HG02798 (cell line): ENCODE measurements around the gene SIRT2.

Experiments used
- ATAC-seq: cut with Tn5 transposase; IDR thresholded peaks from one replicate; pipeline ENCODE4 v1.9.1; 2021; ENCODE audit warnings: mild to moderate bottlenecking; ENCODE audit not compliant: unreplicated experiment, poor library complexity

The SIRT2 gene

DNA sequence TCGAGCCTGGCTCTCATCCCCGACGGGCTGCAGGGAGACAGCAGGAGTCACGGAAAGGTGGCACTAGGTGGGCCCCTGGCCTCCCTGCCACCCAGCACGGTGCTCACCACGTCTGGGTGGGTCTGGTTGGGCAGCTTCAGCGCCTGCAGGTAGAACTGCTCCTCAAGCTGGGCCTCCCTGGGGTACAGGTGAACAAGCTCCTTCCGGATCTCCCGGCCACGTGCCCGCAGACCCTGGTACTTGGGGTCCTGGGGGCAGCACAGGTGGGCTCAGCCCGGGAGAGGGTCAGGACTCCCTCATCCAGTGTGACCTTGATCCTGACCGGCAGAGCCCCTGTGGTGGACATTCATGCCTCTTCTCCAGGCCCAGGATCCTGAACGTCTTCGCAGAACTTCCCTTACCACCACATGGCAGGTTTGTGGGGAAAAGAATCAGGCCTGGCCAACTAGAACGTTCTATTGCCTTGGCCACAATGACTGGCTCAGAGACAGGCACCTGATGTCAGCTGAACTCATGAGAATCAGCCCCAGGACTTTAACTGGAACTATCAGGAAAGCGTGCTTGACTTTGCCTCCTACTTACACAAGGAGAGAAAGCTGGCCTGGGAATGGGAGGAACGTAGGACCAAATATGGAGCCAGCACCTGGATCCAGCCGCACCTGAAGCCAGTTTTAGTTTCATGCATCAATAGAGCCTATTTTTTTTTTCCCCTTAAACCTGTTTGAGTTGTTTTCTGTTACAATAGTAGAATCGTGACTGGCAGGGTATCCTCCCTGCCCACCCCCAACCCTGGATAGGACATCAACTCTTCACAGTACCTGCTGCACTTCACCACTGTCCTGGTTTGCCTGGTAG lies 22.2 kb upstream of the SIRT2 start:
- ATAC-seq = no peak

DNA sequence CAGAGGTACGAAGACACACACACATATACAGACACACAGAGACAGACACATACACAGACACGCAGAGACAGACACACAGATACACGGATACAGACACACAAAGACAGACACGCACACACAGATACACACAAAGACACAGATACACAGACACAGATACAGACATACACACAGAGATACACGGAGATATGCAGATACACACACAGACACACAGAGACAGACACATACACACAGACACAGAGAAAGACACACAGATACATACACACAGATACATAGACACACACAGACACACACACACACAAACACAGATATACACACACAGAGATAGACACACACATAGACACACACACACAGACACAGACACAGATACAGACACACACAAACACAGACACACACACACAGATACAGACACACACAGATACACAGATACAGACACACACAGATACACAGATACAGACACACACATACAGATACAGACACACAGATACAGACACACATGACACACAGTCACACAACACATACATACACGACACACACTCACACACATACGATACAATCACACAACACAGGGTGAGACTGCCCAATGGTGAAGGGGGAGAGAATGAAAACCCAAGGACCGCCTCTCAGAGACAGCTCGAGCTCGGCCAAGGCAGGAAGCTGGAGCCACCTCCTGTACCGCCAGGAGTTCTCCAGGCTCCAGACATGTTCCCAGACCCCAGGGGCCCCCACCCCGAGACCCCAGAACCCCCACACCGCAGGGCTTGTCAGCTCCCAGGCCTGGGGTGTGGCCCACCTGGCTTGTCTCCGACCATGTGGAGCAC lies 21.4 kb upstream of the SIRT2 start:
- no peak for ATAC-seq

DNA sequence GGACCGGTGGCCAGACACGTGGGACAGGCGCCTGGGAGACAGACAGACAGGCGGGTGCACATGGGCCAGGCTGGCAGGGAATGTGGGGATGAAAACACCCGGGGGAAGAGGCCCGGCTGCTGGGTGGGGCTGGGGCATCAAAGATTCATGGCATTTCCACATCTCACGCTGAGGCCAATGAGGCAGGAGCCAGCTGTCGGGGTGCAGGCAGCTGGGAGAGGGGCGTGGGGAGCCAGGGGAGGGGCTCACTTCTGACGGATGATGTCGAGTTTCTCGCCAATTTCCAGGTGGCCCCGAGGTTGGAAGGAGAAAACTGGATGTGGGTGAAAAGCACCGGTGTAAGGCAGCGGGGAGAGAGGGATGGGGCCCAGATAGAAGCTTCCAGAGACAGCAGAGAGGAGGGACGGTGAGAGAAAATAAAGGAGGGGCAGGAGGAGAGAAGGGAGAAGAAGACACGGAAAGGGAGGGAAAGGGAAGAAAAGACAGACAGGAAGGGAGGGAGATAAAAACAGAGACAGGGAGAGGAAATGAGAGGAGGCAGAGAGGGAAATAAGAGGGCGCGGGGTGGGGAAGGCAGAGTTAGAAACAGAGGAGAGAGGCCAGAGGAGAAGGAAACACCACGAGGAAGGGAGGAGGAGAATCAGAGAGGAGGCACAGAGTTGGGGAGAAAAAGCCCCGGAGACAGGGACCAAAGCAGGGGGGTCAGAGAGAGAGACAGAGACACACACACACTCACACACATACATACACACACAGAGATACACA lies 20.6 kb upstream of the SIRT2 start:
- ATAC-seq = no peak

DNA sequence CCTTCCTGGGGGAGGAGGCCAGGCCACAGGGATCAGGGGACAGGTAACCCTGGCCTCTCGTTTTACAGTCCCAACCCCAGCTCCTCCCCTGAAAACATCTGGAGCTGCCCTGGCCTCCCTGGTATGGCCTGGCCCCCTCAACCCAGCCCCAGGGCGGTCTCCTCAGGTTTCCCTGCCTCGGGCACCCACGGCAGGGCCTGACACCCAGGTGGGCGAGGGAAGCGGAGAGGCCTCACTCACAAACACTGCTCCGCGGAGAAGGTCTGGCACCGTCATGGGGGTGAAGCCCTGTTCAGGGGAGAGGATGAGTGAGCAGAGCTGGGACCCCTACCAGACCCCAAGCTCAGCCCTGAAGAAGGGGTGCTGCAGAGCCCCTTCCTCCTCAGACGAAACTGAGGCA lies 19.1 kb upstream of the SIRT2 start:
- ATAC-seq = no peak

DNA sequence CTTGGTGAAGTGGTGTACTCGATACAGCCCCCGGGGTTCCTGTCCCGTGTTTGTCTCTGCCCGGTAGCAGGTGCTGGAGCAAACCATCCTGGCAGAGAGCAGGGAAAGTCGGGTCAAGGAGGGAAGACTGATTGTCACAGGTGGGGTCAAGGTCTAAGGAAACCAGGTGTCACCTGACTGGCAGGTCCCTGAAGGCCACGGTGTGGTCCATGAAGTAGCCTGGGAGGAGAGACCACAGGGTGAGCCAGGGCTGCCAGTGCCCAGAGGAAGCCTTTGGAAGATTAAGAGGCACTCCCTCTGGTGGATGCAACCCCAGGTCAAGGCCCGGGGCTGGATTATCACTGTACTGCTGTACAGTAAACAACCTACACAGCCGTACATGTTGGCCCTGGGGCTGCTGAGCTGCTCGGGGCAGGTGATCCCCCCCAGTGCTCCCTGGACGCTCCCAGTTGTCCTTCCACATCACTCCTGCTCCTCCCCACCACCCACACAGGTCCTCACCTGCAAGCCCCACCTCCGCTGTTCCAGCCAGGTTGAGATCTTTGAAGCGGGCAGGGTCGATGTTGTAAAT lies 18.6 kb upstream of the SIRT2 start:
- ATAC-seq = no peak

DNA sequence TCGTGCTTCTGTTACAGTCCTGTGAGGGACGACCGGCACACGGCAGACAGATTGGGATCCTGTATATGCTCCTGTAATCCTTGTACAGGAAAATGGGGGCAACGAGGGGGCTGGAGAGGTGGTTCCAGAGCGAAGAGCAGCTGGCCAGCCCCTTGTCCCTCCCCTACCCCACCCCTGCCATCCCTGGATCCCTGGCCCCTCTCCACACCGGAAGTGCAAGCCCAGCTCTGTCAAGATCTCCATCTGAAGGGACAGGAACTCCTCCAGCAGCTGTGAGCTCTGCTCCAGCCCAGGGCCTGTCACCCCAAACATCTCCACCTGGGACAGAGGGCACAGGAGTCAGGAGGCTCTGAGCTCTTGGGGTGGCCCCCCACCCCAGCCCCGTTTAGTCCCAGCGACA lies 18.1 kb upstream of the SIRT2 start:
- no peak for ATAC-seq

DNA sequence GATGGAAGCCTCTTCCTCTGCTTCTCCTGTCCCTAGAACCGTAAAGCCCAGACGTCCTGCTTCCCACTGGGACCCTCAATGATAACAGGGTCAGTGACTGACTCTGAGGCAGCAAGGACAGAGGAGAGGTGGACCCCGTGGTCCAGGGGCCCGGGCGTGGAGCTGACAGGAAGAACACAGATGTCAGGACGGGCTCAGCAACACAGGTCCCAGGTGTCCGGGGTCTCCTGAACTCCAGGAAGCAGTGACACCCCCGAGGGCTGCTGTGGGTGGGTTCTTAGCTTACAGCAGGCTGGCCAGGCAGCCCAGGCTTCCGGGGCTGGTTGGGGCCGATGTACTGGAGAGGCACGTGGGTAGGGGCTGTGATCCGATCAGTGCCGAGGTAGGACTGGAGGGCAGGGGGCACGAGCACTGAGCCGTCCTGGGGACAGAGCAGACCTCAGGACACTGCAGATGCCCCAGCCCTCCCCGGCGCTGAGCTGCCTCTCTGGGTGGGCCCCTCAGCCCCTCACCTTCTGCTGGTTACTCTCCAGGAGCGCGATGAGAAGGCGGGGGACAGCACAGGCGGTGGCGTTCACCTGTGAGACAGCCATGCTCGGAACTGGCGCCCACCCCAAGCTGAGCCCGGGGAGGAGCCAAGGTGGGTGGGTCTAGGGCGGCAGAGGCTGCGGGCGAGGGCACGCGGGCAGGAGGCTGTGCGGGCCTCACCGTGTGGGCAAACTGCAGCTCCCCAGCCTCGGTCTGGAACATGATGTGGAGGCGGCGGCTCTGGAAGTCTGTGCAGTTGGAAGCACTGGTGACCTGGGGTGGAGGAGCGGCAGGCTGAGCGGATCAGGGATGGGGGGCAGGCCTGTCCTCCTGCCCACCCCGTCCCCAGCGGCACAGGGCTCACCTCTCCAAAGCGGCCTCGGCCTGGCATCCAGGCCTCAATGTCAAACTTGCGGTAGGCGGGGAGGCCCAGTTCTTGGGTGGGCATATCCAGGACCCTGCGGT lies 16.2 kb upstream of the SIRT2 start:
- ATAC-seq = no peak

DNA sequence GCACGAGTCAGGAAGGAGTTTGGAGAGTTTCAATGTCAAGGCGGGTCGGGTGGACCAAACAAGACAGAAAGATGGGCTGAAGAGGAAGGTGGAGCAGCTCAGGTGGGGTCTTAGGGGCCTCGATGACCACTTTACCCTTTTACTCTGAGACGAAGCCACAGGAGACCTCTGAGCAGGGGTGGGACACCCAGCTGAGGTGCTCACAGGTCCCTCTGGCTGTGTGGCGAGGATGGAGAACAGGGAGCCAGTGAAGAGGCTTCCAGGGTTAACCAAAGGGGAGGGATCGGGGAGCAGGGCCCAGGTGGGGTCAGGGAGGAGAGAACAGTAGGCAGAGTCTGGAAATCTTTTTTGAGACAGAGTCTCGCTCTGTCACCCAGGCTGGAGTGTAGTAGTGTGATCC lies 14.5 kb upstream of the SIRT2 start:
- ATAC-seq = no peak

DNA sequence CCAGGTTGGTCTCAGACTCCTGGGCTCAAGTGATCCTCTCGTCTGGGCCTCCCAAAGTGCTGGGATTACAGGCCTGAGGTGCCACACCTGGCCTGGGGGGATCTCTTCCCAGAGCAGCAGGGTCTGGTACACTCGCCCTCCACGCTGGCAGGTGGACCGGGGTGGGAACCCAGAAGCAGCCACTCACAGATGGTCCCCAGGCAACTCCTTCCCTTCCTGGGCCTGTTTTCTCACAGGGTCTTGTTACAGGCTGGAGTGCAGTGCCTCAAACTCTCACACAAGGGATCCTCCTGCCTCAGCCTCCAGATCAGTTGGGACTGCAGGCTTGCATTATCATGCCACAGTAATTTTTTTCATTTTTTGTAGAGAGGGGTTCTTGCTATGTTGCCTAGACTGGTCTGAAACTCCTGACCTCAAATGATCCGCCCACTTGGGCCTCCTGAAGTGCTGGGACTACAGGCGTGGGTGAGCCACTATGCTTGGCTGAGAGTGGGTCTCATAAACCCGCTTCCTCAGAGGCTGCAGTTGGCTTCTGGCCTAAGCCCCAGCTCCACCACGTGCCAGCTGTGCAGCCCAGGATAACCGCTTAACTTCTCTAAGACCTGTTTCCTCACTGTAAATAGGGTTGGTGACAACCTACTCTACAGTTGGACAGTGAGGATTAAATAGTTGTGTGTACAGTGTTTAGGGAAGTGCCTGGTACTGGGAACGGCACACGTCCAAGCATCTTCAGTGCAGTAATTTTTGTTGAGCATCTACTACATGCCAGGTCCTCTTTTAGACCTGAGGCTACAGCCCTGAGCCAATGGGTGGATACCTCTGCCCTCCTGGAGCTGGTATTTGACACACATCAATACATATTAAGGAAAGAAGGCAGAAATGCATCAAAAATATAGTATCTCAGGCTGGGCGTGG lies 13.4 kb upstream of the SIRT2 start:
- ATAC-seq = no peak

DNA sequence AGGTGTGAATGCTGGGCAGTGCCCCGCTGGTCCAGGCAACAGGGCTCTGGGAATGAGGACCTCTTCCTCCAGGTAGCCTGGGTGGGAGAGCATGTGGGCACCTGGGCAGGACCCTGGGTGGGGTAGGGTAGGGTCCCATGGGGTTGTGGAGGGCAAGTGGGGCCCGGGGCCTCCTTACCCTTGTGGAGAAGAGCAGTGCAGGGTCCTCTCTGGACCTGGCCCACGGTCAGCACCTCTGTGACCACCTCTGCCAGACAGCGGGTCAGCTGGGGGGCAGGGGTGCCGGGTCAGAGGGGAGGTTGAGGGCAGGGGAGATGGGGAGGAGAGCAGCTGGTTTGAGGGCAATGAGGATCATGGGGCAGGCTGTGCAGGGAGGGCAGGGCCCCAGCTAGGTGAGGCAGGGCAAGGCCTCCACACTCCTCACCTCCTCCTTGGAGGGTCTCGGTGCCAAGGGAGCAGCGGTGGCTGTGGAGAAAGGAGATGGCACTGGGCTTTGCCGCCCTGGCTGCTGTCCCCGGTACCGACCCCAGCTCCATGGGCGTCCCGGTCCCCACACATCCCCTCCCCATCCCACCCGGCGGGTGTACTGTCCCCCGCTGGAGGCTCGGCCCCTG lies 12.1 kb upstream of the SIRT2 start:
- no peak for ATAC-seq

DNA sequence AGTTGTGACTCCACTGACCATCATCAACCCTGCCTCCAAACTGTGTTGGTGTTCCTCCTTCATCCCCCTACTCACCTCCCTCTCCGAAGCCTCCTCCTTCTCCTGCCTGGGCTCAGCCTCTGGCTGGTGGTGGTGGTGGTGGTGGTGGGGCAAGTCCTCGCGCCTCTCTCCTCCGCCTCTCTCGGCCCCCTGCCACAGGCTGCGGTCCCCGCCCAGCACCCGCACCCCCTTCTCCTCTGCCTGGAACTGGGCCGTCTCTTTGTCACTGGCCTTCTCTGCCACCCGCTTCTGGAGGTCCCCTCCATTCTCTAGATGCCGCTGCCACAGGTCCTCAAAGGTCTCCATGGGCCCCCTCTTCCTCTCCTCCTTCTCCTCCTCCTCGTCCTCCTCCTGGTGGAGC lies 11.1 kb upstream of the SIRT2 start:
- no peak for ATAC-seq

DNA sequence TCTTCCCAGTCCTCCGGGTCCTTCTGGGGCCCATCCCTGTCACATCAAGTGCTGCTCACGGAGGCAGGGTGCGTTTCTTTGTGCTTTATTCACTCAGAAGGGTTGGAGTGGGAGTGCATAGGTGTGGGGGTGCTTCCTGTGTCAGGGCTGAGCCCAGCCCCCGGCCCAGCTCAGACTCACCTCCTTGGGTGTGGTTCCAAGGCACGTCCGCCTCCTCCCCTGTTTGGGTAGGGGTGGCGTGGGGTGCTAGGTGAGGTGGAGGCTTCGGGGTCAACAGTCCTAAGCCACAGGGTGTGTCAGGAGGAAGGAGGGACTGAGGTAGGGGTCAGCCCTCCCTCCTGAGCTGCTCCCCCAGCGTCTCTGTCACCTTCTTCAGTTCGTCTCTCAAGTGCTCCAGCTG lies 9.5 kb upstream of the SIRT2 start:
- ATAC-seq = no peak

DNA sequence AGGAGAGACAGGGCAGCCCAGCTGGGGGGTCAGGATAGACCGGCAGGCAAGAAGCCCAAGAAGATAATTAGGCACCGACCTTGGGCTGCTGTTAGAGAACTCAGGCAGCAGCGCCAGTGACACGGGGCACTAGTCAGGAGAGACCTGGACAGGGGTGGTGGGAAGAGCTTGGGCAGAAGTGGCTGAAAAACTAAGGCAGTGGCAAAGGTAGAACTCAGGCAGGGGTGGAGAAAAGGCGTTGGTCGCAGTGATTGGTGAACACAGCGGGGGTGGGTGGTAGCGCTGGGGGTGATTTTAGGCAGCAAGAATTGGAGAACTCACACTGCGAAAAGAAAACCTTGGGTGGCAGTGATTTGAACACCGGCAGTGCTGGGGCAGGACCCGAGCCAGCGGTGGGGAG lies 8.3 kb upstream of the SIRT2 start:
- no peak for ATAC-seq

DNA sequence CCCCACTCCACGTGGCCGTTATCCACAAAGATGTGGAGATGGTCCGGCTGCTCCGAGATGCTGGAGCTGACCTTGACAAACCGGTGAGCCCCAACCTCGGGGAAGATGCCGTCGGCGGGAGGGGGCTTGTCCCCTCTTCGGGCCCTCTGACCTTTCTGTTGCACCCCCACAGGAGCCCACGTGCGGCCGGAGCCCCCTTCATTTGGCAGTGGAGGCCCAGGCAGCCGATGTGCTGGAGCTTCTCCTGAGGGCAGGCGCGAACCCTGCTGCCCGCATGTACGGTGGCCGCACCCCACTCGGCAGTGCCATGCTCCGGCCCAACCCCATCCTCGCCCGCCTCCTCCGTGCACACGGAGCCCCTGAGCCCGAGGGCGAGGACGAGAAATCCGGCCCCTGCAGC lies 7.8 kb upstream of the SIRT2 start:
- ATAC-seq = no peak

DNA sequence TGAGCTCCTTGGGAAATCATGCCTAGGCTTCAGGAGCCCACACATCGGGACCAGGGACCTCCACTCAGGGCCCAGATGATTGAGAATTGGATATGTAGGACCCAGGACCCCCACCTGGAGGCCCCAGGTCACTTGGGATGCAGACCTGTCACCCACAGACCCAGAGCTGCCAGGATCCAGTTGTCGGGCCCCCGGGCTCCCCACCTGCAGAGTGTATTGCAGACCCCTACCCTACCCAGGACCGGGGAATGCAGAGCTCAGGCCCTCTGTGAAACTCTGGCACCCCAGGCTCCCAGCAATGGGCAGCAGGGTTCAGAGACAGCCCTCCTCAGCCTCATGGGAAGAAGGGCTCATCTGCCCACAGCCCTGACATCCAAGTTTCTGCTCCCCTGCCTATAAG lies 6.2 kb upstream of the SIRT2 start:
- ATAC-seq = no peak

DNA sequence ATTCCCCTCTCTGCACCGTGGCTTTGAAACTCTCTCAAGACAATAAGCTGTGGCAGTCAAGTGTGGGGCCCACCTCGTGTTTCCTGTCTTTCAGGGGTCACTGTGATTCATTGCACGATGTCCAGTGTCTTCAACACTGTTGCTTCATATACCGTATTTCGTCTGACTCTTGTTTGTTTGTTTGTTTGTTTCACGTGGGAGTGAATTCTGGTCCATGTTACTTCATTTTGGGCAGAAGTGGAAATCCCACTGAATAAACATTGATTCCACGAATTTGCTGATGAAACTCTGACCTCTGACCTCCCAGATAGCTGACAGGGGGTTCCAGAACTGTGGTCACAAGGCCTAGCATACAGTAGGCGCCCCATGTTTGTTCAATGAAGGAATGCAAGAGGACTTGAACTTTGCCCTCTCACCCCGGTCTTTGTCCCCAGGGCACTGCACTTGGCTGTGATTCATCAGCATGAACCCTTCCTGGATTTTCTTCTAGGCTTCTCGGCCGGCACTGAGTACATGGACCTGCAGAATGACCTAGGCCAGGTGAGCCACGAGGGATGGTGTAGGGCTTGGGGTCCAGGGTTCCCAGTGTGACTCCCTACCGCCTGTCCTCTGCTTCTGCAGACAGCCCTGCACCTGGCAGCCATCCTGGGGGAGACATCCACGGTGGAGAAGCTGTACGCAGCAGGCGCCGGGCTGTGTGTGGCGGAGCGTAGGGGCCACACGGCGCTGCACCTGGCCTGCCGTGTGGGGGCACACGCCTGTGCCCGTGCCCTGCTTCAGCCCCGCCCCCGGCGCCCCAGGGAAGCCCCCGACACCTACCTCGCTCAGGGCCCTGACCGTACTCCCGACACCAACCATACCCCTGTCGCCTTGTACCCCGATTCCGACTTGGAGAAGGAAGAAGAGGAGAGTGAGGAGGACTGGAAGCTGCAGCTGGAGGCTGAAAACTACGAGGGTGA lies 5.4 kb upstream of the SIRT2 start:
- no peak for ATAC-seq

DNA sequence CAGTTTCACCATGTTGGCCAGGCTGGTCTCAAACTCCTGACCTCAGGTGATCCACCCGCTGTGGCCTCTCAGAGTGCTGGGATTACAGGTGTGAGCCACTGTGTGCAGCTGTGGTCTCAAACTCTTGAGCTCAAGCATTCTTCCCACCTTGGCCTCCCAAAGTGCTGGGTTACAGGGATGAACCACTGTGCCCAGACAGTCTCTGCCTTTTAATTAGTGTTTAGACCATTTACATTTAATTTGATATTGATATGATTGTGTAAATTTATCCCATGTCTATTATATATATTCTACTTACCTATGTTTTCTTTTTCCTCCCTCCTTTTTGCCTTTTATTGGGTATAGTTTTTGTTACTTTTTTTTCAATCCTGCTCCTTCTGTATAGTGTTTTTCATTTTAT lies 2.3 kb upstream of the SIRT2 start:
- no peak for ATAC-seq
